Measurements from ENCODE around the gene GRM5. TPM values are rescaled to one million over a fixed set of nuclear protein-coding genes. Genes with fewer than 3 reads are reported as not detected.

GRM5 gene
- total RNA-seq, result 13.1 TPM

GRCh38 chr11:89065651-89066201 lies at the start of gene GRM5:
Gene GRM5, minus strand, starts transcription at chr11:89065982. Its CDS starts 18,110 bp downstream, at chr11:89047872.

Other genes starting within 250 kb of the GRM5 start
- gene TYR, start 111.9 kb upstream of the GRM5 start, total RNA-seq, result 65.3 TPM